K562 (cell line): Measurements from ENCODE around the gene CC2D1A. TPM values are rescaled to one million over a fixed set of nuclear protein-coding genes. Genes with fewer than 3 reads are reported as not detected.

ENCODE experiments used
- ATAC-seq: fragments of 200-7000 bp; cut with Tn5 transposase; 3 replicates; pipeline ENCODE4 v1.9.1; 2020; ENCODE audit warnings: moderate library complexity
- BruUV-seq: library from RNA; stranded (reverse); fragments of 400-500 nt; replicated peaks from 2 replicates; lab custom pipeline; 2021; lab: Mats Ljungman, UMichigan
- CTCF ChIA-PET: fragments of 300-600 bp; formaldehyde crosslinking; extraction: SDS; loops from one replicate; lab custom pipeline; 2021; ENCODE audit warnings: low intra/inter-chr PET ratio; lab: Yijun Ruan, JAX
- POLR2A ChIA-PET: fragments of 300-600, 350-650 bp; sonication (Branson Sonifier 250); formaldehyde crosslinking; extraction: SDS; loops from one replicate; lab custom pipeline; 2021; ENCODE audit warnings: antibody characterized with exemption, inconsistent platforms; lab: Yijun Ruan, JAX
- DNase-seq, 4 experiments: peaks; one replicate each; pipeline versions ENCODE4 v3.0.0 to v3.0.0-alpha.2; 2011 to 2018; ENCODE audit warnings: low spot score in 3 of 4, mixed read lengths in 3 of 4; ENCODE audit errors: extremely low read depth in 1 of 4
- FAIRE-seq: peaks from 2 replicates; lab custom pipeline; 2011; peaks lifted over from hg19 to GRCh38; lab: Jason Lieb, UNC
- H2AFZ ChIP-seq: 2 replicates; pipeline ENCODE4 v1.6.0; 2011; ENCODE audit warnings: low read depth, low read length, control low read depth, inconsistent platforms
- H3K27ac ChIP-seq: fragments of 200-600 bp; 3 replicates; pipeline ENCODE4 v1.8.0; 2011; ENCODE audit warnings: low read depth, mild to moderate bottlenecking, control low read depth, inconsistent platforms, low read length, moderate library complexity, mixed read lengths; ENCODE audit errors: extremely low read depth
- H3K27me3 ChIP-seq, 2 experiments: fragments of 300-600 bp in 1 of 2; 2 replicates in 1 of 2; 3 replicates in 1 of 2; pipeline versions ENCODE4 v1.6.0 to v1.8.0; 2011; ENCODE audit warnings: inconsistent platforms in 2 of 2, low read length in 2 of 2, mild to moderate bottlenecking in 1 of 2, mixed read lengths in 1 of 2, moderate library complexity in 1 of 2; ENCODE audit not compliant: control insufficient read depth in 2 of 2, insufficient read depth in 2 of 2
- H3K36me3 ChIP-seq: fragments of 300-600 bp; 3 replicates; pipeline ENCODE4 v1.8.0; 2011; ENCODE audit warnings: mild to moderate bottlenecking, low read length, inconsistent platforms; ENCODE audit not compliant: control insufficient read depth, insufficient read depth
- H3K4me1 ChIP-seq, 2 experiments: fragments of 200-600 bp in 1 of 2; replicated peaks in 1 of 2; 2 replicates in 1 of 2; 3 replicates in 1 of 2; pipeline versions ENCODE4 v1.5.1 to v1.8.0; 2011; ENCODE audit warnings: inconsistent platforms in 2 of 2, low read length in 2 of 2, mild to moderate bottlenecking in 1 of 2, mixed read lengths in 1 of 2, moderate library complexity in 1 of 2; ENCODE audit not compliant: control insufficient read depth in 2 of 2, insufficient read depth in 2 of 2
- H3K4me2 ChIP-seq: 2 replicates; pipeline ENCODE4 v1.6.1; 2011; ENCODE audit warnings: low read length, control low read depth, inconsistent platforms, mixed read lengths; ENCODE audit not compliant: insufficient read depth
- H3K4me3 ChIP-seq: fragments of 200-600 bp; sonication (generic), shearing (Covaris generic); 2 replicates; pipeline ENCODE4 v1.5.1; 2016; ENCODE audit warnings: control low read depth, inconsistent platforms
- H3K79me2 ChIP-seq: fragments of 200-600 bp; 3 replicates; pipeline ENCODE4 v1.8.0; 2011; ENCODE audit warnings: low read length, inconsistent platforms; ENCODE audit not compliant: control insufficient read depth, insufficient read depth
- H3K9ac ChIP-seq, 2 experiments: 2 replicates each; pipeline versions ENCODE4 v1.6.0 to v1.6.1; 2011; ENCODE audit warnings: low read depth in 2 of 2, low read length in 2 of 2, control low read depth in 1 of 2, inconsistent platforms in 1 of 2, mild to moderate bottlenecking in 1 of 2, mixed read lengths in 1 of 2; ENCODE audit not compliant: insufficient read depth in 1 of 2
- H3K9me1 ChIP-seq: one replicate; pipeline ENCODE4 v1.6.0; 2011; ENCODE audit warnings: inconsistent platforms, mild to moderate bottlenecking, low read length, moderate library complexity; ENCODE audit not compliant: control insufficient read depth, insufficient read depth
- H3K9me3 ChIP-seq: replicated peaks from 2 replicates; pipeline ENCODE4 v1.5.1; 2011; ENCODE audit warnings: low read depth, low read length, inconsistent platforms; ENCODE audit not compliant: control insufficient read depth, insufficient read depth
- H4K20me1 ChIP-seq: replicated peaks from 2 replicates; pipeline ENCODE4 v1.6.1; 2011; ENCODE audit warnings: low read length, inconsistent platforms, mixed read lengths; ENCODE audit not compliant: control insufficient read depth, insufficient read depth
- CHD1 ChIP-seq: fragments of 200-600 bp; sonication (generic); IDR thresholded peaks from one replicate; pipeline ENCODE4 v1.6.1; 2012; ENCODE audit warnings: mild to moderate bottlenecking, moderate library complexity, low read length, inconsistent platforms
- CHD2 ChIP-seq: IDR thresholded peaks from 2 replicates; pipeline ENCODE4 v1.6.1; 2011; ENCODE audit warnings: low read depth, low read length
- DPF2 ChIP-seq: fragments of 450-650 bp; IDR thresholded peaks from 2 replicates; pipeline ENCODE4 v1.6.1; 2016
- GATAD2A ChIP-seq: fragments of 450-650 bp; IDR thresholded peaks from 2 replicates; pipeline ENCODE4 v1.6.1; 2017
- HLTF ChIP-seq: fragments of 450-650 bp; IDR thresholded peaks from 2 replicates; pipeline ENCODE4 v1.6.1; 2016
- HSF4 ChIP-seq: fragments of 250-450 bp; sonication (Bioruptor Pico); IDR thresholded peaks from 2 replicates; pipeline ENCODE4 v2.1.2; 2022; ENCODE audit warnings: mild to moderate bottlenecking, moderate library complexity, borderline replicate concordance
- KLF16 ChIP-seq: IDR thresholded peaks from 2 replicates; pipeline ENCODE4 v1.6.1; 2016; ENCODE audit warnings: antibody characterized with exemption
- NFE2 ChIP-seq: IDR thresholded peaks from 2 replicates; pipeline ENCODE4 v1.6.1; 2014; ENCODE audit warnings: antibody characterized with exemption, low read depth
- NFRKB ChIP-seq: fragments of 450-650 bp; IDR thresholded peaks from 2 replicates; pipeline ENCODE4 v1.6.1; 2016; ENCODE audit warnings: low read depth
- SIX5 ChIP-seq, 2 experiments: IDR thresholded peaks; 2 replicates each; pipeline ENCODE4 v1.6.1; 2011; ENCODE audit warnings: low read length in 2 of 2, borderline replicate concordance in 1 of 2, low read depth in 1 of 2, mild to moderate bottlenecking in 1 of 2, moderate library complexity in 1 of 2; ENCODE audit not compliant: insufficient read depth in 1 of 2
- SP2 ChIP-seq: IDR thresholded peaks from 2 replicates; pipeline ENCODE4 v1.6.1; 2011; ENCODE audit warnings: mild to moderate bottlenecking, low read depth, low read length, moderate library complexity; ENCODE audit not compliant: poor library complexity, severe bottlenecking; ENCODE audit errors: extremely low read depth
- ZBTB17 ChIP-seq: fragments of 450-650 bp; formaldehyde crosslinking; IDR thresholded peaks from 2 replicates; pipeline ENCODE4 v1.4.0; 2020; ENCODE audit warnings: mild to moderate bottlenecking
- ZBTB34 ChIP-seq: fragments of 250-450 bp; sonication (Bioruptor Pico); IDR thresholded peaks from 2 replicates; pipeline ENCODE4 v1.8.0; 2021; ENCODE audit warnings: mild to moderate bottlenecking, moderate library complexity
- ZNF134 ChIP-seq: fragments of 250-450 bp; sonication (Bioruptor Pico); conservative IDR thresholded peaks from 2 replicates; pipeline ENCODE4 v1.4.0; 2020
- ZNF696 ChIP-seq: fragments of 250-450 bp; sonication (Bioruptor Pico); conservative IDR thresholded peaks from 2 replicates; pipeline ENCODE4 v1.4.0; 2020; ENCODE audit warnings: mild to moderate bottlenecking, moderate library complexity
- WGBS: fragments of 100-300 bp; shearing (Covaris generic); methylation state at CpG from one replicate; pipeline ENCODE4 v1.1.6; 2016; ENCODE audit warnings: low coverage, mixed read lengths; ENCODE audit not compliant: insufficient coverage; ENCODE audit errors: missing lambda C conversion rate; 5-methylcytosine and 5-hydroxymethylcytosine counted together
- in situ Hi-C: fragments of 300-500 bp; cut with MboI; formaldehyde crosslinking; loops from 4 replicates; pipeline ENCODE4 v1.15.0; 2018; ENCODE audit warnings: inconsistent platforms, mixed read lengths
- intact Hi-C: fragments of 100-400 bp; cut with micrococcal nuclease; formaldehyde crosslinking; loops from 2 replicates; pipeline ENCODE4 v1.14.2; 2022
- polyA plus RNA-seq, 8 experiments: library from polyadenylated mRNA; depleted of rRNA in 4 of 8; stranded (reverse) in 5 of 8; unstranded in 3 of 8; fragments of >200 nt; fragmentation: Nextera tagmentation in 2 of 8; fragmentation: Illumina TruSeq in 1 of 8; extraction: Ambion mirVana in 2 of 8; extraction: Trizol in 1 of 8; gene quantifications; 2 replicates each; pipeline versions ENCODE4 v1.2.1 to v1.2.3, GENCODE V29; 2011 to 2014; ENCODE audit warnings: inconsistent platforms in 1 of 8, missing spikeins in 1 of 8
- total RNA-seq, 7 experiments: library from RNA; depleted of rRNA in 6 of 7; stranded (reverse); fragments of >200 nt in 6 of 7; fragmentation: Illumina TruSeq in 2 of 7; extraction: Trizol in 2 of 7; gene quantifications; 2 replicates each; pipeline versions ENCODE4 v1.2.1 to v1.2.3, GENCODE V29; 2011 to 2021; ENCODE audit warnings: low replicate concordance in 1 of 7
- TF ChIP-seq, protein P1 (sequence below), 2 experiments: fragments of 450-650 bp; IDR thresholded peaks; 2 replicates each; pipeline ENCODE4 v1.6.1; 2018; ENCODE audit warnings: mild to moderate bottlenecking in 2 of 2, low read depth in 1 of 2; ENCODE audit not compliant: partially characterized antibody in 2 of 2

The CC2D1A gene
- total and polyA plus RNA-seq, 9 of the 15 experiments (the other 6 are each of a cell fraction or from before 2014, with no cell fraction given) = 0.32 to 31.0 (median 12.9) TPM

DNA sequence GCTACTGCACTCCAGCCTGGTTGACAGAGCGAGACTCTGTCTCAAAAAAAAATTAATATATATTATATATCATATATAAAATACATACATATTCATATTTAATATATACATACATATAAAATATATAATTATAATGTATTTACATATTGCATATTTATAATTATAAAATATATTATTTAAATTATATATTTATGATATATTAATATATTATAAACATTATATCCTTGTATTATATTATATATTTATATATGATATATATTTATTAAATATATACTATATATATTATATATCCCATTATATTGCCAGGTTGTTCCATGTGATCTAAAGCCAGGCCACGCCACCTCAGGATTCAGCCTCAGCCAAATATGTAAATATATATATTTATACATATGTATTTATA is 9.8 kb upstream of the CC2D1A start:
- Histone ChIP-seq H3K4me2 (no peak overlapping the region), H3K27me3 (no peaks in the 10 kb centered on the region), H3K9ac (no peak overlapping the region), H3K4me1 (peaks cover 14 to 27% of the 10 kb centered on the region in 2 experiments; a peak in 4 of 5 replicates), H2AFZ (no peak overlapping the region), H3K27ac (no peak overlapping the region), H3K36me3 (no peaks in the 10 kb centered on the region), H3K9me3 (no peaks in the 10 kb centered on the region), H4K20me1 (no peaks in the 10 kb centered on the region), H3K9me1 (no peaks in the 10 kb centered on the region), H3K79me2 (no peaks in the 10 kb centered on the region), H3K4me3 (no peak overlapping the region)
- in situ Hi-C loops (no loop called here), intact Hi-C loops (no loop called here)
- ATAC-seq (no peak), DNase-seq (no peak), FAIRE-seq (no peak)
- WGBS = 100% methylated on average over 2 of the region's 2 CpGs
- BruUV-seq = no TSS peak
- TF ChIP-seq GATAD2A = no peak
- TF ChIP-seq SIX5 (IDR thresholded peaks at IDR 0.05; ENCODE audit: borderline replicate concordance in 1 of 2, insufficient read depth in 1 of 2, low read depth in 1 of 2, low read length in 2 of 2) = no peak
- no peak for TF ChIP-seq NFE2
- no peak for TF ChIP-seq NFRKB
- TF ChIP-seq CHD1 = no peak
- no peak for TF ChIP-seq HSF4 (CRISPR knock-in tag)
- TF ChIP-seq, protein P1, sequence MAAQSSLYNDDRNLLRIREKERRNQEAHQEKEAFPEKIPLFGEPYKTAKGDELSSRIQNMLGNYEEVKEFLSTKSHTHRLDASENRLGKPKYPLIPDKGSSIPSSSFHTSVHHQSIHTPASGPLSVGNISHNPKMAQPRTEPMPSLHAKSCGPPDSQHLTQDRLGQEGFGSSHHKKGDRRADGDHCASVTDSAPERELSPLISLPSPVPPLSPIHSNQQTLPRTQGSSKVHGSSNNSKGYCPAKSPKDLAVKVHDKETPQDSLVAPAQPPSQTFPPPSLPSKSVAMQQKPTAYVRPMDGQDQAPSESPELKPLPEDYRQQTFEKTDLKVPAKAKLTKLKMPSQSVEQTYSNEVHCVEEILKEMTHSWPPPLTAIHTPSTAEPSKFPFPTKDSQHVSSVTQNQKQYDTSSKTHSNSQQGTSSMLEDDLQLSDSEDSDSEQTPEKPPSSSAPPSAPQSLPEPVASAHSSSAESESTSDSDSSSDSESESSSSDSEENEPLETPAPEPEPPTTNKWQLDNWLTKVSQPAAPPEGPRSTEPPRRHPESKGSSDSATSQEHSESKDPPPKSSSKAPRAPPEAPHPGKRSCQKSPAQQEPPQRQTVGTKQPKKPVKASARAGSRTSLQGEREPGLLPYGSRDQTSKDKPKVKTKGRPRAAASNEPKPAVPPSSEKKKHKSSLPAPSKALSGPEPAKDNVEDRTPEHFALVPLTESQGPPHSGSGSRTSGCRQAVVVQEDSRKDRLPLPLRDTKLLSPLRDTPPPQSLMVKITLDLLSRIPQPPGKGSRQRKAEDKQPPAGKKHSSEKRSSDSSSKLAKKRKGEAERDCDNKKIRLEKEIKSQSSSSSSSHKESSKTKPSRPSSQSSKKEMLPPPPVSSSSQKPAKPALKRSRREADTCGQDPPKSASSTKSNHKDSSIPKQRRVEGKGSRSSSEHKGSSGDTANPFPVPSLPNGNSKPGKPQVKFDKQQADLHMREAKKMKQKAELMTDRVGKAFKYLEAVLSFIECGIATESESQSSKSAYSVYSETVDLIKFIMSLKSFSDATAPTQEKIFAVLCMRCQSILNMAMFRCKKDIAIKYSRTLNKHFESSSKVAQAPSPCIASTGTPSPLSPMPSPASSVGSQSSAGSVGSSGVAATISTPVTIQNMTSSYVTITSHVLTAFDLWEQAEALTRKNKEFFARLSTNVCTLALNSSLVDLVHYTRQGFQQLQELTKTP (IDR thresholded peaks at IDR 0.05; ENCODE audit: low read depth in 1 of 2, partially characterized antibody in 2 of 2) = no peak
- TF ChIP-seq DPF2 = no peak
- TF ChIP-seq ZNF696 (CRISPR knock-in tag) = no peak
- TF ChIP-seq ZBTB34 (CRISPR knock-in tag) = no peak
- TF ChIP-seq ZBTB17 = no peak
- TF ChIP-seq ZNF134 (CRISPR knock-in tag) = no peak
- no peak for TF ChIP-seq SP2
- TF ChIP-seq KLF16 = no peak
- no peak for TF ChIP-seq HLTF
- TF ChIP-seq CHD2 = no peak
- CTCF ChIA-PET = no interaction called here
- POLR2A ChIA-PET = no interaction called here
